Activated T-cell treated with anti-CD3 and anti-CD28 coated beads for 1 hour (primary cell): ENCODE data around the gene PHOX2A.

Source experiments
- DNase-seq: peaks from one replicate; pipeline ENCODE4 v3.0.0-alpha.2; 2020; ENCODE audit warnings: low read depth

Gene PHOX2A

DNA sequence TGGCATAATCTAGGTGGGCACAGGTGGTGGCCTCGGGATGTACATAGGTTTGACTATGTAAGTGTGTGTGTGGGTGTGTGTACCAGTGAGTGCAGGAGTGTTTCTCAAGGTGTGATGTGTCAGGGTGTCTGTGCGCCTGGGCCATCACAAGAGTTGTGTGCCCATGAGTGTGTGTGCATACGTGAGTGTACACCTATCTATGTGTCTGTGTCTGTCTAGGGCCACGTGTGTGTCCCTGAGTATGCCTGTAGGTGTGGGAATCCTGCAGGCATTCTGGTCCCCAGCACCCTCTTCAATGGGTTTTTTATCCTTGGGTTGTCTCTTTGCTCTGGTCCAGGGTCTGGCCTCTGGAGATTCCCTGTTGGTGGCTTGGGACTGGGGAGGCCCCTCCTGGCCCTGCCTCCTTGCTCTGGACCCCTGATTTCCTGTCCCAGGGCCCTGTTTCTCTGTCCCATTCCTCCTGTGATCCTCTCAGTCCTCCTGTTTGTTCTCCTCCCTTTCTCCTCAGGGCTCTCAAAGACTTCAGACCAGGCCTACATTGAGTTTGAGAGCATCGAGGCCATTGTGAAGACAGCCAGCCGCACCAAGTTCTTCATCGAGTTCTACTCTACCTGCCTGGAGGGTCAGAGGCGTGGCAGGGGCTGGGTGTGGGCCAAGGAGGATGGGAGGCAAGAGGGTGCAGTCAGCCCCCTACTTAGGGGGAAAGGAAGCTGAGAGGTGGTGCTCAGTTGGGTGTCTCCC lies 10.0 kb downstream of the PHOX2A start:
- no peak for DNase-seq

DNA sequence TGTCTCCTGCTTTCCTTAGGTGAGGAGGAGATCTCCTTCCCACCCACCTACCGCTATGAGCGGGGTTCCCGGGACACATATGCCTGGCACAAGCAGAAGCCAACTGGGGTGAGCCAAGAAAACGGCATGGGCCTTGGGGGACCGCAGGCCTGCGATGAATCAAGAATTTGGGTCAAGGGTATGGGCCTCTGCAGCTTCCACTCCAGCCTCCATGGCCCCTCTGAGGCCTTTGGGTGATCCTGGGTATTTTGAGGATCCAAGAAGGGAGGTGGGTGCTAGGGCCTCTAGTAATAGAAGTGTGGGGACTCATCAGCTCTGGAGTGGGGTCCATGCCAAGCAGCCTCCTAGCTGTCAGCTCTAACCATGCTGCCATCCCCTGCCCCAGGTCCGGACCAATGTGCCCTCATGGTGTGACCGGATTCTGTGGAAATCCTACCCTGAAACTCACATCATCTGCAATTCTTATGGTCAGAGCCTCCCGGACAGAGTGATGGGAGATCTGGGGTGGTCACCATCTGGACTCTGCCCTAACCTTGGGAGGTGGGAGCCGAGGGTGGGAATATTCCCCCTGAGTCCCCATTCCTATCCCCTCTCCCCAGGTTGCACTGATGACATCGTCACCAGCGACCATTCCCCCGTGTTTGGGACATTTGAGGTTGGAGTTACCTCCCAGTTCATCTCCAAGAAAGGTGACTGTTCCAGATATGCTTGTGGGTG lies 10.8 kb downstream of the PHOX2A start:
- no peak for DNase-seq

DNA sequence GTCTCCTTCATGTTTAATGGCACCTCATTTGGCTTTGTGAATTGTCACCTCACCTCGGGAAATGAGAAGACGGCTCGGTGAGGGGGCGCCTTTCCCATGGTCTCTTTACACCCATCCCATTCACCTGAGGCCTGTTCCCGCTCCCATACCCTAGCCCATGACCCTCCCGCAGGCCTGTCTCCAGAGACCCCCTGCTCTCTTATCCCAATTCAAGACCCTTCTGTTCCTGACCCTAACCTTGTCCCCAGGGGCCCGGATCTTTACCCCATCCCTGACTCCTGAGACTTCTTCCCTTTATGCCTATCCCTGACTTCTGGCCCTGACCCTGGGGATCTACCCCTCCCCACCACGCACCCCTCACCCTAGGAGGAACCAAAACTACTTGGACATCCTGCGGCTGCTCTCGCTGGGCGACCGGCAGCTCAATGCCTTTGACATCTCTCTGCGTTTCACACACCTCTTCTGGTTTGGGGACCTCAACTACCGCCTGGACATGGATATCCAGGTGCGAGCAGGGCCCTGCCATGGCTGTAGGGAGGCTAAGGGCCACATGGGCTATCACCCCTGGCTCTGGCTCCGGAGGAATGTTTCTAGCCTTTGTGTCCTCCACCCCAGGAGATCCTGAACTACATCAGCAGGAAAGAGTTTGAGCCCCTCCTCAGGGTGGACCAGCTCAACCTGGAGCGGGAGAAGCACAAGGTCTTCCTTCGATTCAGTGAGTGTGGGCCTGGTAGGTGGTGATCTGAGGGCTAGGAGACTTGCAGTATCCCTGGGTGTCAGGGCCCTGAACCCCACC lies 11.5 kb downstream of the PHOX2A start:
- no peak for DNase-seq

DNA sequence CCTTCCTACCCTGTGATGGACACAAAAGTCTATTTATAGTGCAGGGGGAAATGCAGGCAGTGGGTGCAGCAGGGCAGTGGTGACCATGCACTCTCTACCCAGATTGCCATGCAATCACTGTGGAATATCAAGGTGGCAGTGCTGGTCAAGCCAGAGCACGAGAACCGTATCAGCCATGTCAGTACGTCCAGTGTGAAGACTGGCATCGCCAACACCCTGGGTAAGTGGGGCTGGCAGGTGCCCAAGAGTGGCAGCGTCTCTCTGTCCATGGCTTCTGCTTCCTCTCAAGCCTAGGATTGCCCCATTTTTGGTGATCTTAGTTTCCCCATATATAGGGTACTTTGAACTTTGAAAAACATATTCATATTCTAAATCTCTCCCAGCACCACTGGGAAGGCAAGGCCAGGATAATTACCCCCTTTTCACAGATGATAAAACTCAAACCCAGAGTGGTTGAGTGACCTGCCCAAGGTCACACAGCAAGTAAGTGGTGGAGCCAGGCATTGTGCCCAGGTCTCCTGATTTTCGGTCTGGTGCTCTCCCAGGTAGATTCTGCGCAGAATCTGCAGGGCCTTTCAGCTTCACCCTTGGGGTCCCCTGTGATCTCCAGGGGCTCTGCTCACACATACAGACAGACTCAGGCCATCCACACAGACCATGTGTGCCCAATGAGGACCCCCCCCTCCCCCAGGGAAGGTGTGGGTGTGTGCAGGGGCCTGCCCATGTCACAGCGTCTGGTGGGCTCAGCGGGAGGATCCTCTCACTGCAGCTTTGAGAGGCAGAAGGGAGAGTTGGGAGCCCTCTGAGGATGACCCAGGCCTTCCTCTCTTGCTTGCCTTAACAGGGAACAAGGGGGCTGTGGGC lies 12.3 kb downstream of the PHOX2A start:
- no peak for DNase-seq

DNA sequence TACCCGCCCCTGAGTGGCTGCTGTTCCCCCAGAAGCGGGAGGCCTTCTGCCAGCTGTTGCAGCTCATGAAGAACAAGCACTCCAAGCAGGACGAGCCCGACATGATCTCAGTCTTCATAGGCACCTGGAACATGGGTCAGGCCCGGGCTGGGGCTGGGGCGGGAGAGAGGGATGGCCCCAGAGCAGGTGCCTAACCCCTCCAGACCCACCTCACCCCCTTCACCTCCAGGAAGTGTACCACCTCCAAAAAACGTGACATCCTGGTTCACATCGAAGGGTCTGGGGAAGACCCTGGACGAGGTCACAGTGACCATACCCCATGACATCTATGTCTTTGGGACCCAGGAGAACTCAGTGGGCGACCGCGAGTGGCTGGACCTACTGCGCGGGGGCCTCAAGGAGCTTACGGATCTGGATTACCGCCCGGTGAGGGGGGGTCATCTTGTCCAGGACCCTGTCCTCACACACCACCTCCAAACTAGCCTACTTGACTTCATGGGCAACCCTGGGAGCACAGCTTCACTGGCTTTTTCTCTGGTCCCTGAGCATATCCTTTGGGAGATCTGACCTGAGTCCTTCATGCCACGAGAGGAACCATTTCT lies 13.1 kb downstream of the PHOX2A start:
- DNase-seq, result no peak

DNA sequence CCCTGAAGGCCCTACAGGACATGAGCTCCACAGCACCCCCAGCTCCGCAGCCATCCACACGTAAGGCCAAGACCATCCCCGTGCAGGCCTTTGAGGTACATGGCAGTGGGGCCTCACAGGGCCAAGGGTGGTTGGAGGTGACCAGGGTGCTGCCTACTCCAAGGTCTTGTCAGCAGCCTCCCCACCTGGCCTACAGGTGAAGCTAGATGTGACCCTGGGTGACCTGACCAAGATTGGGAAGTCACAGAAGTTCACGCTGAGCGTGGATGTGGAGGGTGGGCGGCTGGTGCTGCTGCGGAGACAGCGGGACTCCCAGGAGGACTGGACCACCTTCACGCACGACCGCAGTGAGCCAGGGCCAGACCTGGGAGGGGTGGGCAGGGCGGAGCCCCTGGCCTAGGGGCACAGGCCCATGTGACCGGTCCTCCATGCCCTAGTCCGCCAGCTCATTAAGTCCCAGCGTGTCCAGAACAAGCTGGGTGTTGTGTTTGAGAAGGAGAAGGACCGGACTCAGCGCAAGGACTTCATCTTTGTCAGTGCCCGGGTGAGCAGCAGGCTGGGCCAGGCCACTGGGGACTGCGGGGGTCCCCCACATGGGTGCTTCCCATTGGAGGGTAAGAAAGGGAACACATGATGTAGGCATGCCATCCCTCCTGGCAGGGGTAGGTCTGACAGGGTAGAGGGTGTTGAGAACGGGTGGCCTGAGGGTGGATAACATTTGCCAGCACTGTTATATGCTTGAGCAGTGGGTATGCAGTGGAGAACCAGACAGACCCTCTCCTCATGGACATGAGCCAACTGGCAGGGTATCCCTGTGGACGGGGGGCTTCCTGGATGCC lies 13.8 kb downstream of the PHOX2A start:
- DNase-seq, result no peak

DNA sequence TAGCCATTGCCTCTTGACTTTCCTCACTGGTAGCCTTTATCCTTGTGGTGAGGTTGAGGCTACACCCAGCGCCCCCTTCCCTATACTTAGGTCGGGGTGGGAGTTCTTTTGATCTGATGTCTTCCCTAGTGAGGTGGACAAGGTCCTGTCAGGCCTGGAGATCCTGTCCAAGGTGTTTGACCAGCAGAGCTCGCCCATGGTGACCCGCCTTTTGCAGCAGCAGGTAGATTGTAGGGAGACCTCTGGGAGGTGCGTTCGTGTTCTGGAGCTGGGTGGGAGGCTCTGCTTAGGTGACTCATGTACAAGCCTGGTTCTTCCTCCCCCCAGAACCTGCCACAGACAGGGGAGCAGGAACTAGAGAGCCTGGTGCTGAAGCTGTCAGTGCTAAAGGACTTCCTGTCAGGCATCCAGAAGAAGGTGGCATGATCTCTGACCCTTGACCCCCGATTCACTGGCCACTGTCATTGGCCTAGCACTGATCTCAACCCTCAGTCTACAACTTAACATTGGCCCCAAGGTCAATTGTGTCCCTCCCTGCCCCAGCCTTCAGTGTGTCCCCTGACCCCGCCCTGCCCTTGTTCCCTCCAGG lies 14.5 kb downstream of the PHOX2A start:
- DNase-seq, result no peak

DNA sequence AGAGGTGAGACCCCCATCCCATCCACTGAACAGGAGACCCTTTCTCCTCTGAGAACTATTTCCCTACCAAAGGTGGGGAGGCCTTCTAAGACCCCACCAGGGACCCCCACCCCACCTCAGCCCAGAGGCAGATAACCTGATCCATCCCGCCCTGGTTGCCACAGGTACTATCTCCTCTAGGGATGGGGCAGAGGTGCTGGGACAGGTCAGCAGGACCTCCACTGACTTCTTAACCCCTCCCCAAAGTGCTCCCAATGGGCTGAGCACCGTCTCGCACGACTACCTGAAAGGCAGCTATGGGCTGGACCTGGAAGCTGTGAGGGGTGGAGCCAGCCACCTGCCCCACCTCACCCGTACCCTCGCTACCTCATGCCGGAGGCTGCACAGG lies 15.1 kb downstream of the PHOX2A start:
- DNase-seq, result no peak

DNA sequence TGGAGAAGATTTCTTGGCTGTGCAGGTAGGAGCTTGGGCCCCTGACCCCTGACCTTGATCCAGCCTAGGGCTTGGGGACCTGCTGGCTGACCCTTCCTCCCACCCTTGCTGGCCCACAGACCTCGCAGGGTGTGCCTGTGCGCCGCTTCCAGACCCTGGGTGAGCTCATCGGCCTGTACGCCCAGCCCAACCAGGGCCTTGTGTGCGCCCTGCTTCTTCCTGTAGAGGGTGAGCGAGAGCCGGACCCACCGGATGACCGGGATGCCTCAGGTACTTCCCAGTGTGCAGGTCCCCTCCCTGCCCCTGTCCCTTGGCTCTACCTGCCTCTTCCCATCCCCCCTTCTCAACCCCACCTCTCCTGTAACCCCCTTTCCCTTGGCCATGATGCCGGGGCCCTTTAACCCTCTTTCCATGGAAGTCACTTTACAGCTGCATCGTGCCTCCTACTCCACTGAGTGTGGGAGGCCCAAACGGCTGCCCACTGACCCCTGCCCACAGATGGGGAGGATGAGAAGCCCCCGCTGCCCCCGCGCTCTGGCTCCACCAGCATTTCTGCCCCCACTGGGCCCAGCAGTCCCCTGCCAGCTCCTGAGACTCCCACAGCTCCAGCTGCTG lies 15.6 kb downstream of the PHOX2A start:
- no peak for DNase-seq

DNA sequence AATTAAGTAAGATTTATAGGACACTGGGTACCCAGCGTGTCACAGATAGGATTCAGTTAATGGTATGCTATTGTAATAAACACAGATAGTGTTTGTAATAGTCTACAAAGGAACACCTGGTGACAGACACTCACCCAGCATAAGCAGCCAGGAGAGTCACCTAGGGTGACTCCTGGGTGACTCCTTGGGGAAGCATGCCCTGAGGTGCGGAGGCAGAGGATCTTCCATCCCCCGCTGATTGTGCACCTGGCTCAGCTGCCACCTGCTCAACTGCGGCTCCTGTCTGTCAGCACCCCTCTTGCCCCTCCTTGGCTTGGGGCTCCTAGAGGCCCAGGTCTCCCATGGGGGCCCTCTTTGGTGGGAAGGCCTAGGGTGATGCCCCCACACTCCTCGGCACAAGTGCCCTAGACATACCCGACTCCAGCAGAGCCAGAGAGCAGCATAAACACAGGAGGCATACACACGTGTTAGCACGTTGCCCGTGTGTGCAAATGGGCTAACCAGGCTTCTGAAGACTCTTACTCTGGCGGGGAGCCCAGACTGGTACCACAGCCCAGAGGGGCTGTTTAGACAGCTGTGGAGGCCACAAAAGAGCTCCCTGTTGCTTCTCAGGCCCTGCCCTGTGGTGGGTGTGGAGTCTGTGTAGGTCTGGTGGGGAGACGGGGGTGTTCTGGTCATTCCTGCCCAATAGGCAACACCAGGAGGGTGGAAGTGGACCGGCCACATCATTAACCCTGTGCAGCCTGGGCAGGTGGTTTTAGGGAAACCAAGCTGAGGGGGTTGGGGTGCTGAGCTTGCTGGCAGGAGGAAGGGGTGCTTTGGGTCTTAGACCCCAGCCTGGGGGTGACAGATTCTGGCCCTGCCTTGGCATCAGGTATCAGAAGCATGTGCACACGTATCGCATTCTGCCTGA lies 16.4 kb downstream of the PHOX2A start:
- DNase-seq, result no peak

DNA sequence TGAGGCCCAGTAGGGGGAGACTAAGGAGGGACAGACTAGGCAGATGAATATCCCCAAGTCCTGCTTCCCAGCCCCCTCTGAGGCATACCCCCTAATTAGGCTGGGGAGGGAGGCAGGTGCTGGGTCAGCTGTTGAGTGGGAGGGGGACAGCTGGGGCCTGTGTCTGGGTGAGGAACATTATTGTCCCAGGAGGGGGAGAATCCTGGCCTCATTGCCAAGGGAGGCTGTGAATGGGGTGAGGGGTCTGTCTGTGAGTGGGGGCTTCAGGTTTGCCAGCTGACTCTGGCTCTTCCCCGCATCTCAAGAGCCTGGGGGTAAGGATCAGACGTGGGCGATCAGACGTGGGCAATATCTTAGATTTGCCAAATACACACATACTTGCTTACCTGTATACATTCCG lies 17.3 kb downstream of the PHOX2A start:
- no peak for DNase-seq

DNA sequence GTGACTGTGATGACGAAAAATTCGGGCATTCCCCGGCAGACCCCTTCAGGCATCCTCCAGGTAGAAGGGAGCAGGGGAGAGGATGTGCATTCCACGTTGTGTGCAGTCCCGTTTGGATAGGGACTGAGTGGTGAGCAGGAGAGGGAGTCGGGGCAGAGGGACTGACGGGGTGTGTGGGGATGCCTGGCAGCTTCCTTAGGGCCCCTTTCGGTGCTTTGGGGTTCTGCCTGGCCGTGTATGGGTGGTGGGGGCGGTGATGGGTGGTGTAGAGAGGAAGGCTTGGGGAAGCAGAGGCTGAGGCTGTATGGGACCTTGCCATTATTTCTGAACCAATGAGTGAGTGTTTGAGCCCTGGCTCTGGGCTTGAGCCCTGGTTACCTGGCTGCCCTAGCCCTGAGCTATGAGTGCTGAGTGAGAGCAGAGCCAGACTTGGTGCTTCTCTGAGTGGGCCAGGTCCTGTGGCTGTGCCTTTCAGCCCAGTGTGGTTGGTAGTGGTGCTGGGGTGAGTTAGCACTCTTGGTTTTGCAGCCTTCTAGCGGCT lies 18.5 kb downstream of the PHOX2A start:
- no peak for DNase-seq

DNA sequence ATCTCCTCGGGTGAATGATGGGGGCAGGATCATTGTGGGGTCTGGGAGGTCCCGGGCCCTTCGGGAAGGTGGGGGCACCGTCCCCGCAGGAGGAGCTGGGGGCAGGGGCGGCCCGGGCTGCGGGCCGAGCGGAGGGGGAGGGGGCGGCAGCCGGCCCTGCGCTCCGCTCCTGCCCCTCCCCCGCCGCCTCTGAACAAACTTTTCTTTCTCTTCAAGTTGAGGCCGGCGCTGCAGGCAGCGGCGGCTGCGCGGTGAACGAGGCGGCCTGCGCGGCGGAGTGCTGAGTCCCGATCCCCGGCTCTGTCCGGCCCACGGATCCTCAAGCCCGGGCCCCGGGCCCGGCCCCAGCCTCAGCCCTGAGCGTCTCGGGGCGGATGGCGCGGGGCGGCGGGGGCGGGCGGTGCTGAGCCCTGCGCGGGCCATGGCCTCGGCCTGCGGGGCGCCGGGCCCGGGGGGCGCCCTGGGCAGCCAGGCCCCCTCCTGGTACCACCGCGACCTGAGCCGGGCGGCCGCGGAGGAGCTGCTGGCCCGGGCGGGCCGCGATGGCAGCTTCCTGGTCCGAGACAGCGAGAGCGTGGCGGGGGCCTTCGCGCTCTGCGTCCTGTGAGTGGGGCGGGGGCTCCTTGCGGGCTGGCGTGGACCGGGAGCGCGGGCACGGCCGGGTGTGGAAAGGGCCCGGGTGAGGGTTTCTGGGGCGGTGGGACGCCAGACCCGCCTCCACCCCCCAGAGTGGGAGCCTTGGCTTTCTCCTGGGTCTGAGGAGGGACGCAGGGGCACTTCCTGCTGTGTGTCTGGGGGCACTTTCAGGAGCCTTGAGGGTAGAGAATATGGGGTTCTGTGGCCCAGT lies 19.2 kb downstream of the PHOX2A start, which contains the start of gene INPPL1:
Gene INPPL1, plus strand, starts transcription at position 204 of the 847 bp plus-strand sequence. Its CDS starts 218 bp downstream, at position 422.
- DNase-seq, result peak; percentile 28

DNA sequence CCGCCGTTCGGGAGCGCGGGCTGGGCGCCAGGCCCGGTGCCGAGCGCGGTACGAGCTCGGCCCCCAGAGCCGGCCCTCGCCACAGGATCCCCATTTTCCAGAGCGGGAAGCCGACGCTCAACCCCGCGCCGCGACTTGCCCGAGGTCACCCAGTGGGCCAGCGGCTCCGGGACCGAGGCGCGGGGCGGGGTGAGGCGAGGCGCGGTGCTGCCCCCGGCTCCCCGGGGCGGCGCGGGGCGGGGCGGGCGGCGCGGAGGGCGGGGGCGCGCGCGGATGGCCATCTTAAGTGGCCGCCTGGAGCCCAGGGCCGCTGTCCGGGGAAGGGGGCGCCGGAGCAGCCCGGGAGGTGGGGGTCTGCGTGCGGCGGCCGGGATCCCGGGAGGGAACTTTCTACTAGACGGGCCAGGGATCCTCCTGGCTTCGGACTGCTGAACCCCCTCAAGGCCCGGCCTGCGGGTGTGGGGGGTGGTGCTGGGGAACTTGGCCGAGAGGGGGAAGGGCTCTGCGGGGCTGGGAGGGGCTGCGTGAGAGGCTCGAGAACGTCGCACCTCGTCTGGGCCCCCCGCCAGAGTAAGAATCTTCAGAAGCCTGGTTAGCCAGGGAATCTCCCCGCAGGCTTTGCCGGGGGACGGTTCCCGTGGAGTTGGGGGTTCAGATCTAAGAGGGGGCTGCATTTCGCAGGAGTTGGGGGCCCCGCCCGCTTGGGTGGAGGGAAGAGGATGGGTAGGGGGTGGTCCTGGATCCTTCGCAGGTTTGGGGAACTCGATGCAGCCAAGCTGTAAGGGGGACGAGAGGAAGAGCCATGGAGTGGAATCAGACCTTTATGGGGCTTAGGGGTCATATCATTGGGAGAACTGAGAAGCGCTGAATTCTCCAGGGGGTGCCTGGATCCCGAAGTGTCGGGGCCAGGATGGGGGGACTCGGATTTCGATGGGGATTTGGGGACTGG lies 20.1 kb downstream of the PHOX2A start:
- peak; percentile 36 for DNase-seq

DNA sequence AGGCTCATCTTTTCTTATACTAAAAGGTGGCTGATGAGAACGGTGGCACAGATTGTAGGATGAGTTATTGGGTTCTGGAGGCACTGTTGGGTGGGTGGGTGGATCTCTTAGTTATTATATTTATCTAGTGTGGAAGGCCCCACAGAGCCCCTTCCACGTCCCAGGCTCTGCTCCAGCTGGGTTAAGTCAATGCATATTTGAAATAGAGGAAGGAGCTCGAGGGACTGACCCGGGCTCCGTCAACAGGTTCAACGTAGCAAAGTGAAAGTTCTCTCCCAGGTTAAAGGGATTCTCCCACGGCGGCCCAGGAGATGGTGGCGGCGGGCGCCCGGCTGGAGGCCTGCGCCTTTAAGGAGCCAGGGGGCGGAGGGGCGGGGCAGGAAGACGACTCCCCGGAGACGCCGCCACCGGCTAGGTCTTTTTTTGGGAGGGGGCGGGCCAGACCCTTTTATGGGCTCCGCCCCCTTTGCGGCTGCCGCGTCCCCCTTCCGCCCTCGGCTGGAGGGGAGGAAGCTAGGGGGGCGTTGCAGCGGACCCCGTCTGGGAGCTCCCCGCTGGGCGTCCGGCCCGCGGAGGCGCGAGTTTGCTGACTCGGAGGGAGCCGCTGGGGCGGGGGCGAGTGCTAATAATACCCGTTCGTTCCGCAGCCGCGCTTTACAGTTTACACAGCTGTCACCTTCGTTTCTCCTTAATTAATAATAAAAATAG lies 20.9 kb downstream of the PHOX2A start:
- peak; percentile 89 for DNase-seq
